BLaER1 (cell line): ENCODE measurements around the gene LHPP.

ENCODE experiments used
- H3K27ac ChIP-seq: shearing (Covaris generic); formaldehyde crosslinking; 2 replicates; pipeline ENCODE4 v1.8.1; 2022
- H3K27me3 ChIP-seq: shearing (Covaris generic); formaldehyde crosslinking; 2 replicates; pipeline ENCODE4 v1.8.1; 2022
- H3K36me3 ChIP-seq: shearing (Covaris generic); formaldehyde crosslinking; 2 replicates; pipeline ENCODE4 v1.8.1; 2022
- H3K4me1 ChIP-seq: shearing (Covaris generic); formaldehyde crosslinking; 2 replicates; pipeline ENCODE4 v1.8.1; 2022
- H3K4me2 ChIP-seq: shearing (Covaris generic); formaldehyde crosslinking; 2 replicates; pipeline ENCODE4 v1.8.1; 2022
- H3K4me3 ChIP-seq: shearing (Covaris generic); formaldehyde crosslinking; 2 replicates; pipeline ENCODE4 v1.8.1; 2022
- H3K9ac ChIP-seq: shearing (Covaris generic); formaldehyde crosslinking; 2 replicates; pipeline ENCODE4 v1.8.1; 2022
- H3K9me3 ChIP-seq: shearing (Covaris generic); formaldehyde crosslinking; 2 replicates; pipeline ENCODE4 v1.8.1; 2022
- H4K20me1 ChIP-seq: shearing (Covaris generic); formaldehyde crosslinking; 2 replicates; pipeline ENCODE4 v1.8.1; 2022
- Cebpa-rat ChIP-seq: shearing (Covaris generic); IDR thresholded peaks from 2 replicates; pipeline ENCODE4 v1.8.1; 2022

LHPP gene

GRCh38 chr10:124458889-124459288 lies 2.7 kb upstream of the LHPP start:
- Histone ChIP-seq H3K27ac (no peak overlapping the region), H3K9ac (no peak overlapping the region), H3K9me3 (no peaks in the 10 kb centered on the region), H3K27me3 (peaks cover 15% of the 10 kb centered on the region; the same call in 1 of the 2 replicates), H3K4me1 (peaks cover 13% of the 10 kb centered on the region), H3K4me2 (no peak overlapping the region), H3K36me3 (no peaks in the 10 kb centered on the region), H4K20me1 (no peaks in the 10 kb centered on the region), H3K4me3 (no peak overlapping the region)
- TF ChIP-seq Cebpa-rat, result no peak

GRCh38 chr10:124459395-124459794 lies 2.2 kb upstream of the LHPP start:
- no peak for TF ChIP-seq Cebpa-rat
- peaks cover 13% of the 10 kb centered on the region for H3K4me1 ChIP-seq

GRCh38 chr10:124460144-124460543 lies 1.5 kb upstream of the LHPP start:
- H3K4me1 ChIP-seq, result peaks cover 20% of the 10 kb centered on the region

More at GRCh38 chr10:124459395-124459794, 2.2 kb upstream of the LHPP start:
- no peak overlapping the region for H3K9ac ChIP-seq
- H3K36me3 ChIP-seq, result no peaks in the 10 kb centered on the region
- no peak overlapping the region for H3K4me2 ChIP-seq
- no peaks in the 10 kb centered on the region for H3K9me3 ChIP-seq
- peaks cover 10% of the 10 kb centered on the region; the same call in 1 of the 2 replicates for H3K27me3 ChIP-seq
- H3K27ac ChIP-seq, result no peak overlapping the region
- no peak overlapping the region for H3K4me3 ChIP-seq
- H4K20me1 ChIP-seq, result no peaks in the 10 kb centered on the region

GRCh38 chr10:124462348-124462695 lies 699 bp downstream of the LHPP start:
- Histone ChIP-seq H3K36me3 (no peaks in the 10 kb centered on the region), H3K4me2 (peak overlapping the region; percentile 71), H3K9ac (peak overlapping the region; percentile 74; the same call in 1 of the 2 replicates), H3K4me1 (peaks cover 25% of the 10 kb centered on the region), H3K4me3 (peak overlapping the region; percentile 75), H4K20me1 (no peaks in the 10 kb centered on the region), H3K27me3 (no peaks in the 10 kb centered on the region), H3K9me3 (no peaks in the 10 kb centered on the region), H3K27ac (no peak overlapping the region)
- TF ChIP-seq Cebpa-rat, result no peak

More at GRCh38 chr10:124460144-124460543, 1.5 kb upstream of the LHPP start:
- H3K9me3 ChIP-seq, result no peaks in the 10 kb centered on the region
- H3K9ac ChIP-seq, result no peak overlapping the region
- 0 out of 2 replicates have a peak, but pooled peaks cover 4% of the 10 kb centered on the region for H3K27me3 ChIP-seq
- no peak overlapping the region for H3K4me2 ChIP-seq
- TF ChIP-seq Cebpa-rat, result no peak
- H4K20me1 ChIP-seq, result no peaks in the 10 kb centered on the region
- no peak overlapping the region for H3K27ac ChIP-seq
- no peaks in the 10 kb centered on the region for H3K36me3 ChIP-seq
- no peak overlapping the region for H3K4me3 ChIP-seq

- H3K4me2 ChIP-seq, result no peak overlapping the region
- no peak overlapping the region for H3K27ac ChIP-seq
- H3K4me1 ChIP-seq, result peaks cover 27% of the 10 kb centered on the region
- H3K9me3 ChIP-seq, result no peaks in the 10 kb centered on the region
- H3K9ac ChIP-seq, result no peak overlapping the region
- no peaks in the 10 kb centered on the region for H4K20me1 ChIP-seq
- H3K27me3 ChIP-seq, result no peaks in the 10 kb centered on the region
- no peak for TF ChIP-seq Cebpa-rat
- H3K36me3 ChIP-seq, result no peaks in the 10 kb centered on the region
- H3K4me3 ChIP-seq, result no peak overlapping the region
Measured at GRCh38 chr10:124464028-124464965, 2.7 kb downstream of the LHPP start.

GRCh38 chr10:124465003-124465776 lies 3.6 kb downstream of the LHPP start:
- Histone ChIP-seq H3K27ac (no peak overlapping the region), H3K36me3 (no peaks in the 10 kb centered on the region), H3K27me3 (no peaks in the 10 kb centered on the region), H4K20me1 (no peaks in the 10 kb centered on the region), H3K4me2 (peak overlapping the region; percentile 9; the same call in 1 of the 2 replicates), H3K4me1 (peaks cover 27% of the 10 kb centered on the region), H3K4me3 (no peak overlapping the region), H3K9me3 (no peaks in the 10 kb centered on the region), H3K9ac (no peak overlapping the region)
- no peak for TF ChIP-seq Cebpa-rat

- Histone ChIP-seq H4K20me1 (no peaks in the 10 kb centered on the region), H3K9me3 (no peaks in the 10 kb centered on the region), H3K4me3 (no peak overlapping the region), H3K27ac (no peak overlapping the region), H3K4me2 (peak overlapping the region; percentile 9; the same call in 1 of the 2 replicates), H3K27me3 (no peaks in the 10 kb centered on the region), H3K4me1 (peaks cover 27% of the 10 kb centered on the region), H3K9ac (no peak overlapping the region), H3K36me3 (no peaks in the 10 kb centered on the region)
- no peak for TF ChIP-seq Cebpa-rat
Measured at GRCh38 chr10:124465777-124466488, 4.3 kb downstream of the LHPP start.

- peaks cover 27% of the 10 kb centered on the region for H3K4me1 ChIP-seq
Measured at GRCh38 chr10:124467165-124467564, 5.5 kb downstream of the LHPP start.

GRCh38 chr10:124468624-124469023 lies 7.0 kb downstream of the LHPP start:
- H3K9ac ChIP-seq, result no peak overlapping the region

More at GRCh38 chr10:124467165-124467564, 5.5 kb downstream of the LHPP start:
- Histone ChIP-seq H3K4me3 (no peak overlapping the region), H3K9me3 (no peaks in the 10 kb centered on the region), H3K27ac (no peak overlapping the region), H3K36me3 (no peaks in the 10 kb centered on the region), H3K4me2 (peak overlapping the region; percentile 17; the same call in 1 of the 2 replicates), H3K9ac (no peak overlapping the region), H4K20me1 (no peaks in the 10 kb centered on the region), H3K27me3 (no peaks in the 10 kb centered on the region)
- TF ChIP-seq Cebpa-rat, result no peak

More at GRCh38 chr10:124468624-124469023, 7.0 kb downstream of the LHPP start:
- no peak for TF ChIP-seq Cebpa-rat
- no peaks in the 10 kb centered on the region for H3K9me3 ChIP-seq
- H3K4me3 ChIP-seq, result no peak overlapping the region
- H3K4me1 ChIP-seq, result peaks cover 27% of the 10 kb centered on the region
- H3K27ac ChIP-seq, result no peak overlapping the region
- no peaks in the 10 kb centered on the region for H3K27me3 ChIP-seq
- no peak overlapping the region for H3K4me2 ChIP-seq
- no peaks in the 10 kb centered on the region for H3K36me3 ChIP-seq
- H4K20me1 ChIP-seq, result no peaks in the 10 kb centered on the region
